Activated T-cell treated with anti-CD3 and anti-CD28 coated beads for 4 hours (primary cell): ENCODE results near the gene MTRR.
A peak's percentile ranks its signal among the peaks of the same experiment; 100 is the strongest.
"Not testable (repeated sequence)": the region's sequence is repeated elsewhere in the genome, so short reads cannot be mapped to it uniquely, and the experiment has no call there.

Experiments
- DNase-seq: peaks from one replicate; pipeline ENCODE4 v3.0.0-alpha.2; 2020

The MTRR gene

GRCh38 chr5:7902666-7903625 lies 34.0 kb downstream of the MTRR start:
- no peak for DNase-seq

- DNase-seq = no peak
Measured at GRCh38 chr5:7904170-7904569, 35.2 kb downstream of the MTRR start.

- DNase-seq = no peak
Measured at GRCh38 chr5:7907612-7908011, 38.7 kb downstream of the MTRR start.

- no peak for DNase-seq
Measured at GRCh38 chr5:7908317-7908716, 39.4 kb downstream of the MTRR start.

GRCh38 chr5:7910738-7911428 lies 41.9 kb downstream of the MTRR start:
- no peak for DNase-seq

GRCh38 chr5:7911429-7911771 lies 42.5 kb downstream of the MTRR start:
- DNase-seq = not testable (repeated sequence)

GRCh38 chr5:7916171-7916804 lies 47.3 kb downstream of the MTRR start:
- DNase-seq = no peak

- DNase-seq = no peak
Measured at GRCh38 chr5:7917130-7918123, 48.5 kb downstream of the MTRR start.

GRCh38 chr5:7925961-7926695 lies 57.2 kb downstream of the MTRR start:
- no peak for DNase-seq

GRCh38 chr5:7926720-7927119 lies 57.8 kb downstream of the MTRR start:
- no peak for DNase-seq

- DNase-seq = peak; percentile 9
Measured at GRCh38 chr5:7927466-7928375, 58.8 kb downstream of the MTRR start.

- no peak for DNase-seq
Measured at GRCh38 chr5:7930011-7930410, 61.1 kb downstream of the MTRR start.

- no peak for DNase-seq
Measured at GRCh38 chr5:7941692-7942091, 72.7 kb downstream of the MTRR start.

- DNase-seq = no peak
Measured at GRCh38 chr5:7947301-7947700, 78.4 kb downstream of the MTRR start.
